Measurements from ENCODE around the gene EPM2AIP1. TPM values are rescaled to one million over a fixed set of nuclear protein-coding genes. Genes with fewer than 3 reads are reported as not detected.
A peak's percentile ranks its signal among the peaks of the same experiment; 100 is the strongest.
"Not testable (repeated sequence)": the region's sequence is repeated elsewhere in the genome, so short reads cannot be mapped to it uniquely, and the experiment has no call there.

Gene EPM2AIP1
- total RNA-seq: 10 to 100 TPM; 20.0 to 21.3 TPM

- ChIA-PET CTCF (interaction anchor here (0.5 to 1.8 kb wide), 10 partner anchors 17 to 1004 kb away, joined by 3 to 5 read pairs (median 3); no protein-coding TSS in a partner anchor), POLR2A (interaction anchor here (0.6 to 1.2 kb wide), 4 partner anchors 21 to 416 kb away, joined by 3 to 4 read pairs (median 4); no protein-coding TSS in a partner anchor)
- H3K27me3 Mint-ChIP-seq: no peaks in the 10 kb centered on the region
- peak; percentile 100 for DNase-seq
- H3K4me3 Mint-ChIP-seq: no peak within 1 kb of the TSS
- no peak within 1 kb of the TSS for H3K27ac Mint-ChIP-seq
- H3K9me3 Mint-ChIP-seq: peaks cover 4% of the 10 kb centered on the region
- peaks cover 46% of the 10 kb centered on the region for H3K36me3 Mint-ChIP-seq (ENCODE audit: low read depth)
- H3K4me1 Mint-ChIP-seq: peaks cover 50% of the 10 kb centered on the region
These were observed at the start of gene EPM2AIP1 for GRCh38 chr3:36992806-36993325. EPM2AIP1 (minus strand) TSS chr3:36993131; CDS start chr3:36993077, 54 bp downstream.

DNA sequence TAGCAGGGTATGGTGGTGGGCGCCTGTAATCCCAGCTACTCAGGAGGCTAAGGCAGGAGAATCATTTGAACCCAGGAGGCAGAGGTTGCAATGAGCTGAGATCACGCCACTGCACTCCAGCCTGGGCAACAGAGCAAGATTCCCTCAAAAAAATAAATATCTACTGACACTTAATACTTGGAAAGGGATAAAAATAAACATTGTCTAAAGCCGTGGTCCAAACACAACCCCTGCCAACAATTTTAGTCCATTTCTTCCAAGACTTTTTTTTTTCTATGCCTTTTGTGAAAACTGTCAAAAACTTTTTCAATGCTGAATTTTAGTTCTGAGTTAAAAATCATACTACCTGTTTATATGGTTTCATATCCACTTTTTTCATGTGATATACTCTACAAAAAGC is 49.8 kb upstream of the EPM2AIP1 start:
- H3K27me3 Mint-ChIP-seq, POLR2A ChIA-PET, H3K4me1 Mint-ChIP-seq, H3K9me3 Mint-ChIP-seq, DNase-seq, H3K4me3 Mint-ChIP-seq, H3K27ac Mint-ChIP-seq: not testable (repeated sequence)
- CTCF ChIA-PET: interaction anchor here (0.6 to 1.4 kb wide), 5 partner anchors 42 to 229 kb away, joined by 3 to 4 read pairs (median 4); no protein-coding TSS in a partner anchor
- peaks cover 50% of the 10 kb centered on the region for H3K36me3 Mint-ChIP-seq (ENCODE audit: low read depth)

- H3K36me3 Mint-ChIP-seq (ENCODE audit: low read depth): peaks cover 50% of the 10 kb centered on the region
- POLR2A ChIA-PET: no interaction called here
- H3K27me3 Mint-ChIP-seq: no peaks in the 10 kb centered on the region
- H3K9me3 Mint-ChIP-seq: peaks cover 4% of the 10 kb centered on the region
- no peak overlapping the region for H3K27ac Mint-ChIP-seq
- DNase-seq: no peak
- H3K4me3 Mint-ChIP-seq: no peak overlapping the region
- no peaks in the 10 kb centered on the region for H3K4me1 Mint-ChIP-seq
- CTCF ChIA-PET: interaction anchor here (1.4 to 2.1 kb wide), 2 partner anchors 15 to 162 kb away, joined by 3 to 7 read pairs; no protein-coding TSS in a partner anchor
These were observed 48.7 kb upstream of the EPM2AIP1 start for GRCh38 chr3:37041546-37042195.

DNA sequence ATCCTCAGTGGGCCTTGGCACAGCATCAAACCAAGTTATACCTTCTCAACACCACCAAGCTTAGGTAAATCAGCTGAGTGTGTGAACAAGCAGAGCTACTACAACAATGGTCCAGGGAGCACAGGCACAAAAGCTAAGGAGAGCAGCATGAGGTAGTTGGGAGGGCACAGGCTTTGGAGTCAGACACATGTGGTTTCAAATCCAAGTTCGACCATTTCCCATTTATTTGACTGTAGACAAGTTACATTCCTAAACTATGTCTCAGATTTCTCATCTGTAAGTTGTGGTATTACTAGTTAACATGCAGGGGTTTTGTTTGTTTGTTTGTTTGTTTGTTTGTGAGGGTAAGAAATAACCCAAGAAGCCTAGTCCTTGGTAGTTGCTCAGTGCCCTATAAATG is 47.3 kb upstream of the EPM2AIP1 start:
- CTCF ChIA-PET: interaction anchor here (1.0 to 2.1 kb wide), 2 partner anchors 10 to 17 kb away, joined by 3 to 7 read pairs; no protein-coding TSS in a partner anchor

GRCh38 chr3:37039161-37039846 is 46.4 kb upstream of the EPM2AIP1 start:
- Mint-ChIP-seq H3K9me3 (peaks cover 8% of the 10 kb centered on the region), H3K4me3 (no peak overlapping the region), H3K36me3 (ENCODE audit: low read depth) (peaks cover 63% of the 10 kb centered on the region), H3K27me3 (no peaks in the 10 kb centered on the region), H3K27ac (no peak overlapping the region), H3K4me1 (no peaks in the 10 kb centered on the region)
- ChIA-PET POLR2A (no interaction called here), CTCF (no interaction called here)
- no peak for DNase-seq

More for the DNA sequence above, 47.3 kb upstream of the EPM2AIP1 start:
- Mint-ChIP-seq H3K4me1 (no peaks in the 10 kb centered on the region), H3K4me3 (no peak overlapping the region), H3K36me3 (ENCODE audit: low read depth) (peaks cover 61% of the 10 kb centered on the region), H3K27me3 (no peaks in the 10 kb centered on the region), H3K27ac (peak overlapping the region; percentile 37), H3K9me3 (peaks cover 8% of the 10 kb centered on the region)
- DNase-seq: no peak
- POLR2A ChIA-PET: no interaction called here

DNA sequence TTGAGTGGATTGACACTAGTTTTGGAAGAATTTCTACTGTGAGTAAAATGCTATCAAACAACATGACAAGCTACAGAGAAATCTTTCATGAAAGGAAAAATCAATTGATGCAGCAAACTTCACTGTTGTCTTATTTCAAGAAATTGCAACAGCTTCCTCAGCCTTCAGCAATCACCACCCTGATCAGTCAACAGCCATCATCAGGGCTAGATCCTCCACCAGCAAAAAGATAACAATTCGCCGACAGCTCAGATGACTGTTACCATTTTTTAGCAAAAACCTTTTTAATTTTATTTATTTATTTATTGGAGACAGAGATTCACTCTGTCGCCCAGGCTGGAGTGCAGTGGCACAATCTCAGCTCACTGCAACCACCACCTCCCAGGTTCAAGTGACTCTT is 44.4 kb upstream of the EPM2AIP1 start:
- Mint-ChIP-seq H3K36me3 (ENCODE audit: low read depth) (peaks cover 75% of the 10 kb centered on the region), H3K9me3 (peaks cover 10% of the 10 kb centered on the region), H3K27me3 (no peaks in the 10 kb centered on the region), H3K4me3 (no peak overlapping the region), H3K4me1 (no peaks in the 10 kb centered on the region), H3K27ac (no peak overlapping the region)
- ChIA-PET POLR2A (no interaction called here), CTCF (no interaction called here)
- no peak for DNase-seq

DNA sequence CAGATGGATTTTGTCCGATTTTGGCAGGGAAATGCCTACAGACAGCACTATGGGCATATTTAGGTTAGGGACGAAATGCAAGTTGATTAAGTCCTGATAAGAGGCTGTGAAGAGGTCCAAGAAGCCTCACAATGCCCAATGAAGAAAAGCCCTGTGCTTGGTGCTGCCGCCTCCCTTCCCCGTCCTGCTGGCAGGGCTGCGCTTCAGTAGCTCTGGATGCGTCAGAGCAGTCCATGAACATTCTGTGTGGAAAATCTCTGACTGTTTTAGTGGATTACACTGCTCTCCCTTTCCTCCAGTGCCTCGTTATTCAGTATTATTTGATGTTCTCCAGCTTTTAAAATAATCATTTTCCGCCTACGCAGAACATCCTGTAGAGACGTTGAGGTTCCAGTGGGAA is 40.0 kb upstream of the EPM2AIP1 start:
- H3K27me3 Mint-ChIP-seq: no peaks in the 10 kb centered on the region
- ChIA-PET POLR2A (no interaction called here), CTCF (interaction anchor here (1.5 kb wide), 1 partner anchor 21 kb away, joined by 3 read pairs; no protein-coding TSS in a partner anchor)
- H3K9me3 Mint-ChIP-seq: peaks cover 10% of the 10 kb centered on the region
- peaks cover 75% of the 10 kb centered on the region for H3K36me3 Mint-ChIP-seq (ENCODE audit: low read depth)
- H3K27ac Mint-ChIP-seq: no peak overlapping the region
- no peak for DNase-seq
- no peak overlapping the region for H3K4me3 Mint-ChIP-seq
- peaks cover 7% of the 10 kb centered on the region for H3K4me1 Mint-ChIP-seq

DNA sequence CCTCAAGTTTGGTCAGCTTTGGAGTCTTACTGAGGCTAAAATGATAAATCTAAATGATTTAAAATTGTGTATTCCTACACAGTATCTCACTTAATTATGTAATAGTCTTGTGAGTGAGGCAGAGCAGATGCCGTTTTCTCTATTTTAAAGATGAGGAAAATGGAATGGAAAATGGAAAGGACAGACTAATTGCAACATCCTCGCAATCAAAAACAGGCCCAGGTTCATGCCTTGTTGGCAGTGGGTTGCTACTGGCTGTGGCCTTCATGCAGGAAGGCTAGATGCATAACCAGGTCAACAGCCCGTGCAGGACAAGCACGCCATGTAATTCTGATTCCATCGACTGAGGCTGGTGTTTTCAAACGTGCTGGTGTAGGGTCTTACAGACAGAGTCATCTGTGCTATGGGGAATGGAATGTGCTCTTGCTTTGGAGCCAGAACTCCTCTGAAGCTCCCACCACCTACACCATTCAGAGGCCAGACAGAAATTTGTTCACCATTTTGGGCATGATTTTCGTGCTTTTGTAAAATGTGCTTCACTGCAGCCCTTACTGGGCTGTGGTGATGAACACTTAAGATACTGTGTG is 38.3 kb upstream of the EPM2AIP1 start:
- Mint-ChIP-seq H3K4me1 (peaks cover 7% of the 10 kb centered on the region), H3K4me3 (no peak overlapping the region), H3K9me3 (peaks cover 2% of the 10 kb centered on the region), H3K36me3 (ENCODE audit: low read depth) (peaks cover 68% of the 10 kb centered on the region), H3K27ac (peak overlapping the region; percentile 54), H3K27me3 (no peaks in the 10 kb centered on the region)
- DNase-seq: no peak
- CTCF ChIA-PET: interaction anchor here (1.0 kb wide), 1 partner anchor 165 kb away, joined by 4 read pairs; no protein-coding TSS in a partner anchor
- POLR2A ChIA-PET: no interaction called here

DNA sequence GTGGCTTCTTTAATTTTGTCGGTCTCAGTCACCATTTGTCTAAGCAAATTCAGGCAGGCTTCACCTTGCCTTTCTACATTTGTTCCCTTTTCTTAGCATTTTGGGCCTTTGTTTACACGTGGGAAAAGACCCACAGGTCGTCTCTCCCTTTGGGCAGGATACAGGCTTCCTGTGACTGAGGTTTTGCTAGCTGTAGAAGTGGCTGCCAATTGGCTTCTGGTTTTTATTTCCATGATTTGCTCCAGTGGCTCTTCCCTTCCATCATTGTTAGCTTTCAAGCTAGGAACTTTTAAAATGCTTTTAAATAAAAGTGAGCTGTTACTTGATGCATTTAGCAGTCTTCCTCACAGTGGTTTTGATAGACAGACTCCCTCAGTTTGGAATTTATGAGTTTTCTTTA is 37.7 kb upstream of the EPM2AIP1 start:
- H3K36me3 Mint-ChIP-seq (ENCODE audit: low read depth): peaks cover 67% of the 10 kb centered on the region
- ChIA-PET POLR2A (no interaction called here), CTCF (interaction anchor here (1.0 kb wide), 1 partner anchor 165 kb away, joined by 4 read pairs; no protein-coding TSS in a partner anchor)
- peak overlapping the region; percentile 54 for H3K27ac Mint-ChIP-seq
- H3K4me3 Mint-ChIP-seq: no peak overlapping the region
- DNase-seq: no peak
- H3K4me1 Mint-ChIP-seq: peaks cover 7% of the 10 kb centered on the region
- peaks cover 2% of the 10 kb centered on the region for H3K9me3 Mint-ChIP-seq
- no peaks in the 10 kb centered on the region for H3K27me3 Mint-ChIP-seq

- no peaks in the 10 kb centered on the region for H3K27me3 Mint-ChIP-seq
These were observed 36.7 kb upstream of the EPM2AIP1 start for GRCh38 chr3:37029516-37030163.

DNA sequence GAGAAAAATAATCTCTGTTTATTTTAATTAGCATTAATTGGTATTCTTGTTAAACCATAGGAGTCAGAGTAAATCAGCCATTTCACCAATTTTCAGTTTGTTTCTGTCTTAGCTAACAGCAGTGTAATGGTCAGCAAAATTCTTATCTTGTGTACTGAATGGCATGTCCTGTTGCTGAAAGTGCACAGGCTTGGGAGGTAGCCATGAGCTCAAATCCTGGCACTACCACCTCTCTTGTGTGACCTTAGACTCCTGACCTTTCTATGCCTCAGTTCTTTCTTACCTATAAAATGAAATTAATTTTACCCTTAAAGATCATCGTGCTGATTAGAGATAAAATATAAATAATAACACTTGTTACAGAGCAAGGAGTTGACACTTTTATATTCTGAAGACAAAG is 36.2 kb upstream of the EPM2AIP1 start:
- CTCF ChIA-PET: interaction anchor here (0.5 kb wide), 1 partner anchor 287 kb away, joined by 4 read pairs; no protein-coding TSS in a partner anchor
- POLR2A ChIA-PET: interaction anchor here (0.9 kb wide), 1 partner anchor 9 kb away, joined by 3 read pairs; no protein-coding TSS in a partner anchor
- H3K4me3 Mint-ChIP-seq: no peak overlapping the region
- peaks cover 2% of the 10 kb centered on the region for H3K9me3 Mint-ChIP-seq
- no peaks in the 10 kb centered on the region for H3K27me3 Mint-ChIP-seq
- H3K4me1 Mint-ChIP-seq: peaks cover 15% of the 10 kb centered on the region
- H3K36me3 Mint-ChIP-seq (ENCODE audit: low read depth): peaks cover 63% of the 10 kb centered on the region
- no peak for DNase-seq
- H3K27ac Mint-ChIP-seq: no peak overlapping the region

More at GRCh38 chr3:37029516-37030163, 36.7 kb upstream of the EPM2AIP1 start:
- ChIA-PET POLR2A (interaction anchor here (0.9 kb wide), 1 partner anchor 8 kb away, joined by 3 read pairs; no protein-coding TSS in a partner anchor), CTCF (interaction anchor here (0.5 kb wide), 1 partner anchor 286 kb away, joined by 4 read pairs; no protein-coding TSS in a partner anchor)
- H3K4me1 Mint-ChIP-seq: peaks cover 11% of the 10 kb centered on the region
- no peak overlapping the region for H3K27ac Mint-ChIP-seq
- H3K36me3 Mint-ChIP-seq (ENCODE audit: low read depth): peaks cover 62% of the 10 kb centered on the region
- no peak for DNase-seq
- H3K9me3 Mint-ChIP-seq: peaks cover 2% of the 10 kb centered on the region
- no peak overlapping the region for H3K4me3 Mint-ChIP-seq

DNA sequence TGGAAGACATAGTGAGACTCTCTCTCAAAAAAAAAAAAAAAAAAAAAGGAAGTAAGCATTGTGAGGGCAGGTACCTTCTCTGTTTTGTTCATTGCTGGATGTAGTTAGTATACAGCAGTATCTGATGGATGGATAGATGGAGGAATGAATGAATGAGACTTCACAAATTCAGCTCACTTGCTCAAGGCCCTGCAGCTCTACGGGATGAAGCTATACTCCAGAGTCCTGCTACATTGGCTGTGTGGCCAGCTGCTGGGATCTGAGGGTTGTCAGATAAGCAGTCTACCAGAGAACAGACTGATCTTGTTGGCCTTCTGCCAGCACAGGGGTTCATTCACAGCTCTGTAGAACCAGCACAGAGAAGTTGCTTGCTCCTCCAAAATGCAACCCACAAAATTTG is 35.4 kb upstream of the EPM2AIP1 start:
- peaks cover 16% of the 10 kb centered on the region for H3K4me1 Mint-ChIP-seq
- H3K36me3 Mint-ChIP-seq (ENCODE audit: low read depth): peaks cover 62% of the 10 kb centered on the region
- no peaks in the 10 kb centered on the region for H3K9me3 Mint-ChIP-seq
- POLR2A ChIA-PET: interaction anchor here (0.6 kb wide), 1 partner anchor 287 kb away, joined by 5 read pairs; no protein-coding TSS in a partner anchor
- no peak for DNase-seq
- CTCF ChIA-PET: no interaction called here
- no peaks in the 10 kb centered on the region for H3K27me3 Mint-ChIP-seq
- no peak overlapping the region for H3K27ac Mint-ChIP-seq
- no peak overlapping the region for H3K4me3 Mint-ChIP-seq
